Thyroid gland (tissue), 4 donors: Measurements from ENCODE around the gene DNAJC17. TPM values are rescaled to one million over a fixed set of nuclear protein-coding genes. Genes with fewer than 3 reads are reported as not detected.

Experiments used
- DNase-seq, 2 donors: peaks; one replicate each; pipeline ENCODE4 v3.0.0-alpha.2; 2019
- H3K27ac ChIP-seq, 3 donors: fragments of 200-600 bp; sonication (generic); 1 replicate in 2 of 3; 2 replicates in 1 of 3; pipeline ENCODE4 v1.5.1; 2016 to 2019; ENCODE audit warnings: mild to moderate bottlenecking in 1 of 3, moderate library complexity in 1 of 3
- H3K27me3 ChIP-seq: fragments of 200-600 bp; sonication (generic); one replicate; pipeline ENCODE4 v1.5.1; 2019
- H3K36me3 ChIP-seq, 2 donors: fragments of 200-600 bp; sonication (generic); one replicate each; pipeline ENCODE4 v1.5.1; 2016 to 2019
- H3K4me1 ChIP-seq, 2 donors: fragments of 200-600 bp; sonication (generic); one replicate each; pipeline ENCODE4 v1.5.1; 2017 to 2019
- H3K4me3 ChIP-seq, 3 donors: fragments of 200-600 bp; sonication (generic); replicated peaks in 1 of 3; 1 replicate in 2 of 3; 2 replicates in 1 of 3; pipeline ENCODE4 v1.5.1; 2016; ENCODE audit warnings: mild to moderate bottlenecking in 1 of 3
- H3K9me3 ChIP-seq: fragments of 200-600 bp; sonication (generic); one replicate; pipeline ENCODE4 v1.5.1; 2017
- POLR2A ChIP-seq, 2 donors: fragments of 450-650 bp; IDR thresholded peaks; one replicate each; pipeline ENCODE4 v1.6.1; 2017; ENCODE audit warnings: antibody characterized with exemption in 2 of 2, mild to moderate bottlenecking in 2 of 2, moderate library complexity in 1 of 2
- WGBS, 2 donors: methylation state at CpG; one replicate each; pipeline ENCODE4 v1.1.5; 2017; 5-methylcytosine and 5-hydroxymethylcytosine counted together
- intact Hi-C: fragments of 100-400 bp; cut with DNase I; formaldehyde crosslinking; loops from one replicate; pipeline ENCODE4 v1.15.1; 2023
- small RNA-seq: library from RNA; depleted of rRNA; stranded (forward); fragments of <200 nt; gene quantifications from one replicate; pipeline ENCODE3, GENCODE V24; 2016
- total RNA-seq, 4 donors: library from RNA; depleted of rRNA; stranded (reverse); fragments of >200 nt; gene quantifications; one replicate each; pipeline ENCODE4 v1.2.3, GENCODE V29; 2016
- TF ChIP-seq, protein P1 (sequence below), 6 experiments: fragments of 200-600 bp in 3 of 6; fragments of 450-650 bp in 3 of 6; sonication (generic) in 3 of 6; IDR thresholded peaks; one replicate each; pipeline ENCODE4 v1.5.1; 2016 to 2019; ENCODE audit warnings: antibody characterized with exemption in 6 of 6, mild to moderate bottlenecking in 2 of 6, inconsistent platforms in 1 of 6, moderate library complexity in 1 of 6

The DNAJC17 gene
- total RNA-seq, 4 donors from 2014 or later: 21.6 to 51.9 (median 45.8) TPM

DNA sequence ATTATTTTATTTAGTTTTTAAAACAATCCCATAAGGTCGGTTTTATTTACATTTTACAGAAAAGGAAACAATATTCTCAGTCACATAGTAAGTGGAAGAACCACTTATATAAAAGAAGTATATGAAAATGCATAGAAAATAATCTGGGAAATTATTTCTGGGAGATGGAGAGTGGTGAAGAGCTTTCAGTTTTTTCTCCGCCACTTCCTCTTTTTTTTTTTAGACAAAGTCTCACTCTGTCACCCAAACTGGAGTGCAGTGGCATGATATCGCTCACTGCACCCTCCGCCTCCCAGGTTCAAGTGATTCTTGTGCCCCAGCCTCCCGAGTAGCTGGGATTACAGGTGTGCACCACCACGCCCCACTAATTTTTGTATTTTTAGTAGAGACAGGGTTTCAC lies 91.1 kb downstream of the DNAJC17 start:
- intact Hi-C loops: no loop called here
- H3K27me3 ChIP-seq: no peaks in the 10 kb centered on the region
- 91 to 95% methylated on average over 6 of the region's 6 CpGs for WGBS, 2 donors

More for the DNA sequence above, 91.1 kb downstream of the DNAJC17 start:
- no peaks in the 10 kb centered on the region for H3K4me1 ChIP-seq
- no peaks in the 10 kb centered on the region for H3K36me3 ChIP-seq
- H3K9me3 ChIP-seq: no peaks in the 10 kb centered on the region
- no peak overlapping the region for H3K4me3 ChIP-seq
- H3K27ac ChIP-seq: no peak overlapping the region
- no peak for DNase-seq
- no peak for TF ChIP-seq POLR2A (IDR thresholded peaks at IDR 0.05)
- TF ChIP-seq, protein P1, sequence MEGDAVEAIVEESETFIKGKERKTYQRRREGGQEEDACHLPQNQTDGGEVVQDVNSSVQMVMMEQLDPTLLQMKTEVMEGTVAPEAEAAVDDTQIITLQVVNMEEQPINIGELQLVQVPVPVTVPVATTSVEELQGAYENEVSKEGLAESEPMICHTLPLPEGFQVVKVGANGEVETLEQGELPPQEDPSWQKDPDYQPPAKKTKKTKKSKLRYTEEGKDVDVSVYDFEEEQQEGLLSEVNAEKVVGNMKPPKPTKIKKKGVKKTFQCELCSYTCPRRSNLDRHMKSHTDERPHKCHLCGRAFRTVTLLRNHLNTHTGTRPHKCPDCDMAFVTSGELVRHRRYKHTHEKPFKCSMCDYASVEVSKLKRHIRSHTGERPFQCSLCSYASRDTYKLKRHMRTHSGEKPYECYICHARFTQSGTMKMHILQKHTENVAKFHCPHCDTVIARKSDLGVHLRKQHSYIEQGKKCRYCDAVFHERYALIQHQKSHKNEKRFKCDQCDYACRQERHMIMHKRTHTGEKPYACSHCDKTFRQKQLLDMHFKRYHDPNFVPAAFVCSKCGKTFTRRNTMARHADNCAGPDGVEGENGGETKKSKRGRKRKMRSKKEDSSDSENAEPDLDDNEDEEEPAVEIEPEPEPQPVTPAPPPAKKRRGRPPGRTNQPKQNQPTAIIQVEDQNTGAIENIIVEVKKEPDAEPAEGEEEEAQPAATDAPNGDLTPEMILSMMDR (IDR thresholded peaks at IDR 0.05): no peak

Small RNA genes within 50 kb of the gene (small RNA-seq; reads per million reads assigned to genes)
- gene SUMO2P15: not detected

Other genes starting within 250 kb of the DNAJC17 start
- 10 to 100 TPM; 36.8 to 49.0 (median 43.7) TPM for gene CCDC32, start 242.4 kb downstream of the DNAJC17 start, total RNA-seq
- gene RPUSD2, start 238.2 kb downstream of the DNAJC17 start, total RNA-seq: 10 to 100 TPM in 1 of 4 donors, 1 to 10 TPM in 3; 5.8 to 10.1 (median 7.1) TPM
- 1 to 10 TPM in 2 of 4 donors, under 1 TPM in 2; 0.78 to 3.8 (median 0.93) TPM for gene KNL1, start 213.2 kb downstream of the DNAJC17 start, total RNA-seq
- 1 to 10 TPM in 1 of 4 donors, under 1 TPM in 1, not detected in 2; 0.40 to 1.4 TPM for gene RAD51, start 112.3 kb downstream of the DNAJC17 start, total RNA-seq
- 10 to 100 TPM; 29.2 to 39.8 (median 31.7) TPM for gene RMDN3, start 52.2 kb downstream of the DNAJC17 start, total RNA-seq
- 10 to 100 TPM; 17.1 to 73.4 (median 34.7) TPM for gene GCHFR, start 43.4 kb downstream of the DNAJC17 start, total RNA-seq
- under 1 TPM in 3 of 4 donors, not detected in 1; 0.13 to 0.79 (median 0.22) TPM for gene C15orf62, start 37.5 kb downstream of the DNAJC17 start, total RNA-seq
- gene ZFYVE19, start 384 bp downstream of the DNAJC17 start, total RNA-seq: 10 to 100 TPM; 21.7 to 37.8 (median 22.3) TPM
- gene PPP1R14D, start 21.2 kb upstream of the DNAJC17 start, total RNA-seq: not detected
- 100 to 1,000 TPM in 2 of 4 donors, 10 to 100 TPM in 2; 84.3 to 143 (median 113) TPM for gene SPINT1, start 36.6 kb upstream of the DNAJC17 start, total RNA-seq
- under 1 TPM in 1 of 4 donors, not detected in 3; 0.29 TPM for gene RHOV, start 66.8 kb upstream of the DNAJC17 start, total RNA-seq
- 10 to 100 TPM; 29.2 to 43.6 (median 37.2) TPM for gene VPS18, start 87.0 kb upstream of the DNAJC17 start, total RNA-seq
- gene DLL4, start 121.9 kb upstream of the DNAJC17 start, total RNA-seq: 10 to 100 TPM in 3 of 4 donors, 1 to 10 TPM in 1; 6.8 to 27.1 (median 10.8) TPM
- 1 to 10 TPM; 1.1 to 3.1 (median 1.8) TPM for gene CHAC1, start 146.0 kb upstream of the DNAJC17 start, total RNA-seq